Osteoblast (primary cell): ENCODE measurements around the gene TSEN54. TPM values are rescaled to one million over a fixed set of nuclear protein-coding genes. Genes with fewer than 3 reads are reported as not detected.

Source experiments
- DNase-seq: peaks from one replicate; pipeline ENCODE4 v3.0.0; 2011; ENCODE audit warnings: low spot score, mixed read lengths; ENCODE audit not compliant: insufficient read length; ENCODE audit errors: missing footprints
- H2AFZ ChIP-seq: 2 replicates; pipeline ENCODE4 v1.6.0; 2011; ENCODE audit warnings: mild to moderate bottlenecking, low read length
- H3K27ac ChIP-seq: 2 replicates; pipeline ENCODE4 v1.5.1; 2011; ENCODE audit warnings: mild to moderate bottlenecking, low read depth, low read length, moderate library complexity
- H3K27me3 ChIP-seq: 2 replicates; pipeline ENCODE4 v1.6.0; 2012; ENCODE audit warnings: mild to moderate bottlenecking, control low read depth, inconsistent platforms, low read length, moderate library complexity; ENCODE audit not compliant: insufficient read depth
- H3K36me3 ChIP-seq: 2 replicates; pipeline ENCODE4 v1.5.1; 2011; ENCODE audit warnings: mild to moderate bottlenecking, low read length, control low read depth, moderate library complexity; ENCODE audit not compliant: insufficient read depth
- H3K4me1 ChIP-seq: 2 replicates; pipeline ENCODE4 v1.5.1; 2011; ENCODE audit warnings: mild to moderate bottlenecking, low read length, control low read depth, moderate library complexity; ENCODE audit not compliant: insufficient read depth
- H3K4me2 ChIP-seq: 2 replicates; pipeline ENCODE4 v1.6.0; 2011; ENCODE audit warnings: mild to moderate bottlenecking, low read length; ENCODE audit not compliant: insufficient read depth
- H3K4me3 ChIP-seq: fragments of 200-600 bp; sonication (generic); 3 replicates; pipeline ENCODE4 v1.5.1; 2012; ENCODE audit warnings: mild to moderate bottlenecking, low read length, inconsistent platforms; ENCODE audit not compliant: insufficient read depth
- H3K79me2 ChIP-seq: 2 replicates; pipeline ENCODE4 v1.6.0; 2012; ENCODE audit warnings: mild to moderate bottlenecking, low read length, control low read depth, inconsistent platforms; ENCODE audit not compliant: insufficient read depth
- H3K9me3 ChIP-seq: 2 replicates; pipeline ENCODE4 v1.5.1; 2011; ENCODE audit warnings: low read depth, low read length, control low read depth
- H4K20me1 ChIP-seq: 2 replicates; pipeline ENCODE4 v1.6.0; 2012; ENCODE audit warnings: mild to moderate bottlenecking, low read length, control low read depth; ENCODE audit not compliant: insufficient read depth
- CTCF ChIP-seq: IDR thresholded peaks from 2 replicates; pipeline ENCODE4 v1.5.1; 2011; ENCODE audit warnings: mild to moderate bottlenecking, low read depth, low read length, moderate library complexity; ENCODE audit errors: extremely low read depth
- total RNA-seq: library from RNA; depleted of rRNA; stranded (reverse); fragments of >200 nt; gene quantifications from 2 replicates; pipeline ENCODE4 v1.2.3, GENCODE V29; 2012

Gene TSEN54
- total RNA-seq, 1 donor = 10.9 TPM

- Histone ChIP-seq H2AFZ (no peak overlapping the region), H3K79me2 (no peaks in the 10 kb centered on the region), H3K27me3 (no peaks in the 10 kb centered on the region), H3K27ac (no peak overlapping the region), H3K36me3 (peaks cover 22% of the 10 kb centered on the region), H3K4me2 (no peak overlapping the region), H3K9me3 (no peaks in the 10 kb centered on the region), H3K4me3 (no peak overlapping the region), H3K4me1 (no peaks in the 10 kb centered on the region), H4K20me1 (no peaks in the 10 kb centered on the region)
- DNase-seq = no peak
- TF ChIP-seq CTCF = no peak
These were observed 21.9 kb upstream of the TSEN54 start for GRCh38 chr17:75494326-75494877.

GRCh38 chr17:75496005-75496404, 20.3 kb upstream of the TSEN54 start:
- TF ChIP-seq CTCF = no peak
- H2AFZ ChIP-seq = no peak overlapping the region
- no peaks in the 10 kb centered on the region for H3K79me2 ChIP-seq
- H3K27me3 ChIP-seq = no peaks in the 10 kb centered on the region
- H3K4me3 ChIP-seq = no peak overlapping the region
- H3K9me3 ChIP-seq = no peaks in the 10 kb centered on the region
- peaks cover 27% of the 10 kb centered on the region for H3K36me3 ChIP-seq
- H4K20me1 ChIP-seq = no peaks in the 10 kb centered on the region
- H3K4me1 ChIP-seq = no peaks in the 10 kb centered on the region
- no peak overlapping the region for H3K4me2 ChIP-seq
- no peak overlapping the region for H3K27ac ChIP-seq
- DNase-seq = no peak

DNA sequence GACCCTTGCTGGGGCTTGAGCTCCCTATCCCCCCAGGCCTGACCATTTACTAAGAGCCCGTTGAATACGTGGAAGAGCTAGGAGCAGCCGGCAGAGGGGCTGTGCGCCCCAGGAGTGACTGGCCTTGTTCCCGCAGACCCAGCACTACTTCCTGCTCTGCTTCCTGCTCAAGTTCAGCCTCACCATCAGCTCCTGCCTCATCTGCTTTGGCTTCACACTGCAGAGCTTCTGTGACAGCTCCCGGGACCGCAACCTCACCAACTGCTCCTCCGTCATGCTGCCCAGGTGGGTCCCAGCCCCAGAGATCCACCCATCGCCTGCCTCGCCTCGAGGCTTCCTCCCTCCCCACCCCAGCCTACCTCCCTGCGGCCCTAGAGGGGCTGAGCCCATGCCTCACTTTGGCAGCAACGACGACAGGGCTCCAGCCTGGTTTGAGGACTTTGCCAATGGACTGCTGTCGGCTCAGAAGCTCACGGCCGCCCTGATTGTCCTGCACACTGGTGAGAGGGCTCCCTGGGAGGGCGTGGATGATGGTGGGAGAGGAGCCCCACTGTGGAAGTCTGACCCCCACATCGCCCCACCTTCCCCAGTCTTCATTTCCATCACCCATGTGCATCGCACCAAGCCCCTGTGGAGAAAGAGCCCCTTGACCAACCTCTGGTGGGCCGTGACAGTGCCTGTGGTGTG, 18.1 kb upstream of the TSEN54 start:
- Histone ChIP-seq H3K4me1 (no peaks in the 10 kb centered on the region), H2AFZ (no peak overlapping the region), H3K9me3 (no peaks in the 10 kb centered on the region), H4K20me1 (no peaks in the 10 kb centered on the region), H3K36me3 (peaks cover 18% of the 10 kb centered on the region), H3K27me3 (no peaks in the 10 kb centered on the region), H3K79me2 (no peaks in the 10 kb centered on the region), H3K27ac (no peak overlapping the region), H3K4me2 (no peak overlapping the region), H3K4me3 (no peak overlapping the region)
- no peak for TF ChIP-seq CTCF
- DNase-seq = no peak

GRCh38 chr17:75498726-75499213, 17.6 kb upstream of the TSEN54 start:
- Histone ChIP-seq H4K20me1 (no peaks in the 10 kb centered on the region), H3K27me3 (no peaks in the 10 kb centered on the region), H3K79me2 (no peaks in the 10 kb centered on the region), H3K4me1 (no peaks in the 10 kb centered on the region), H3K4me3 (no peak overlapping the region), H3K27ac (no peak overlapping the region), H3K4me2 (no peak overlapping the region), H3K36me3 (peaks cover 18% of the 10 kb centered on the region), H2AFZ (no peak overlapping the region), H3K9me3 (no peaks in the 10 kb centered on the region)
- DNase-seq = no peak
- no peak for TF ChIP-seq CTCF
